Brain microvascular endothelial cell (primary cell): Measurements from ENCODE around the gene MPDU1.

Experiments used
- DNase-seq: peaks from one replicate; pipeline ENCODE4 v3.0.0-alpha.2; 2020
- H3K27ac ChIP-seq: fragments of 250-450 bp; sonication (Bioruptor Pico); 2 replicates; pipeline ENCODE4 v1.5.1; 2020; ENCODE audit warnings: mild to moderate bottlenecking, moderate library complexity
- H3K27me3 ChIP-seq: fragments of 250-450 bp; sonication (Bioruptor Pico); replicated peaks from 2 replicates; pipeline ENCODE4 v1.5.1; 2020; ENCODE audit warnings: mild to moderate bottlenecking
- H3K36me3 ChIP-seq: fragments of 250-450 bp; sonication (Bioruptor Pico); replicated peaks from 2 replicates; pipeline ENCODE4 v1.5.1; 2020; ENCODE audit warnings: mild to moderate bottlenecking
- H3K4me3 ChIP-seq: 2 replicates; pipeline ENCODE4 v1.5.1; 2011; ENCODE audit warnings: low read depth, mild to moderate bottlenecking, control low read depth, low read length, moderate library complexity
- CTCF ChIP-seq: IDR thresholded peaks from 2 replicates; pipeline ENCODE4 v1.5.1; 2011; ENCODE audit warnings: low read depth, mild to moderate bottlenecking, moderate library complexity, low read length, control low read depth, inconsistent platforms; ENCODE audit errors: missing control alignments
- in situ Hi-C: cut with HindIII; loops from 2 replicates; pipeline ENCODE4 v1.10.0; 2017; ENCODE audit warnings: low sequenced_read_pairs, low pct_ligation_motif_present

Gene MPDU1

GRCh38 chr17:7572588-7573323 is 10.9 kb upstream of the MPDU1 start:
- peak; percentile 99 for DNase-seq

GRCh38 chr17:7573324-7574080 is 10.2 kb upstream of the MPDU1 start:
- DNase-seq: peak; percentile 80
- peaks cover 78% of the 10 kb centered on the region for H3K36me3 ChIP-seq
- in situ Hi-C loops: no loop called here
- peak overlapping the region; percentile 91 for H3K27ac ChIP-seq
- peak overlapping the region; percentile 95 for H3K4me3 ChIP-seq
- TF ChIP-seq CTCF: no peak
- no peaks in the 10 kb centered on the region for H3K27me3 ChIP-seq

More at GRCh38 chr17:7572588-7573323, 10.9 kb upstream of the MPDU1 start:
- Histone ChIP-seq H3K36me3 (peaks cover 71% of the 10 kb centered on the region), H3K27me3 (no peaks in the 10 kb centered on the region), H3K27ac (peak overlapping the region; percentile 91), H3K4me3 (peak overlapping the region; percentile 95)
- no peak for TF ChIP-seq CTCF
- in situ Hi-C loops: no loop called here

- Histone ChIP-seq H3K27ac (peak overlapping the region; percentile 91), H3K27me3 (no peaks in the 10 kb centered on the region), H3K36me3 (peaks cover 80% of the 10 kb centered on the region), H3K4me3 (peak overlapping the region; percentile 95)
- DNase-seq: no peak
- no peak for TF ChIP-seq CTCF
- in situ Hi-C loops: no loop called here
These were observed 9.3 kb upstream of the MPDU1 start for GRCh38 chr17:7574176-7574953.

- no peaks in the 10 kb centered on the region for H3K27me3 ChIP-seq
- in situ Hi-C loops: no loop called here
- peak overlapping the region; percentile 95 for H3K4me3 ChIP-seq
- DNase-seq: no peak
- H3K27ac ChIP-seq: no peak overlapping the region
- TF ChIP-seq CTCF: no peak
- H3K36me3 ChIP-seq: peaks cover 72% of the 10 kb centered on the region
These were observed 8.2 kb upstream of the MPDU1 start for GRCh38 chr17:7575481-7575883.

- peaks cover 67% of the 10 kb centered on the region for H3K36me3 ChIP-seq
These were observed 7.7 kb upstream of the MPDU1 start for GRCh38 chr17:7575959-7576358.

More at GRCh38 chr17:7575959-7576358, 7.7 kb upstream of the MPDU1 start:
- in situ Hi-C loops: no loop called here
- DNase-seq: no peak
- no peak for TF ChIP-seq CTCF
- Histone ChIP-seq H3K27me3 (no peaks in the 10 kb centered on the region), H3K27ac (no peak overlapping the region), H3K4me3 (peak overlapping the region; percentile 20)
